DOHH2 (cell line): Measurements from ENCODE around the gene VPS26A.

Experiments used
- CTCF ChIP-seq: fragments of 200-600 bp; sonication (generic); IDR thresholded peaks from one replicate; pipeline ENCODE4 v1.5.1; 2014; ENCODE audit warnings: antibody characterized with exemption, mild to moderate bottlenecking, low read depth, low read length; ENCODE audit not compliant: poor library complexity, severe bottlenecking
- EZH2phosphoT487 ChIP-seq: fragments of 200-600 bp; sonication (generic); IDR thresholded peaks from 2 replicates; pipeline ENCODE4 v1.6.1; 2017; ENCODE audit warnings: borderline replicate concordance, mild to moderate bottlenecking, antibody characterized with exemption, low read length, moderate library complexity, mixed read lengths

- TF ChIP-seq EZH2phosphoT487 (no peak), CTCF (no peak)
Measured at GRCh38 chr10:69209787-69210484, 86.0 kb downstream of the VPS26A start.
